ENCODE results near the gene REC114. TPM values are rescaled to one million over a fixed set of nuclear protein-coding genes. Genes with fewer than 3 reads are reported as not detected.

The REC114 gene
- total and polyA plus RNA-seq, 9 of the 15 experiments (the other 6 are each of a cell fraction or from before 2014, with no cell fraction given): 0.07 to 0.24 TPM; not detected in 7

- intact Hi-C loops (cut with micrococcal nuclease) (no loop called here), in situ Hi-C loops (cut with MboI) (no loop called here)
- no peak overlapping the region for H3K9ac ChIP-seq (ENCODE audit: insufficient read depth in 1 of 2, low read depth in 2 of 2, low read length in 2 of 2)
- no peaks in the 10 kb centered on the region for H3K9me3 ChIP-seq (replicated peaks; ENCODE audit: control insufficient read depth, insufficient read depth, low read depth, low read length)
- no peaks in the 10 kb centered on the region for H3K4me1 ChIP-seq (replicated peaks in 1 of 2; ENCODE audit: control insufficient read depth in 2 of 2, insufficient read depth in 2 of 2, low read length in 2 of 2)
- H3K9me1 ChIP-seq (ENCODE audit: control insufficient read depth, insufficient read depth, low read length): no peaks in the 10 kb centered on the region
- no peak for DNase-seq (ENCODE audit: extremely low read depth in 1 of 4, low spot score in 3 of 4)
- ChIA-PET POLR2A (interaction anchor here (0.5 to 0.7 kb wide), 4 partner anchors 107 to 420 kb away, joined by 3 read pairs; no protein-coding TSS in a partner anchor), CTCF (ENCODE audit: low intra/inter-chr PET ratio) (no interaction called here)
- no peaks in the 10 kb centered on the region for H3K36me3 ChIP-seq (ENCODE audit: control insufficient read depth, insufficient read depth, low read length)
- H3K79me2 ChIP-seq (ENCODE audit: control insufficient read depth, insufficient read depth, low read length): no peaks in the 10 kb centered on the region
- no peak overlapping the region for H3K4me3 ChIP-seq
- H3K4me2 ChIP-seq (ENCODE audit: insufficient read depth, low read length): no peak overlapping the region
- H3K27ac ChIP-seq (ENCODE audit: extremely low read depth, low read depth, low read length): no peak overlapping the region
- no peak for ATAC-seq
- no peak overlapping the region for H2AFZ ChIP-seq (ENCODE audit: low read depth, low read length)
- no TSS peak for BruUV-seq (replicated peaks)
- H4K20me1 ChIP-seq (replicated peaks; ENCODE audit: control insufficient read depth, insufficient read depth, low read length): 0 out of 2 replicates have a peak, but pooled peaks cover 3% of the 10 kb centered on the region
- peaks cover 0 to 9% of the 10 kb centered on the region in 2 experiments; a peak in 4 of 5 replicates for H3K27me3 ChIP-seq (ENCODE audit: control insufficient read depth in 2 of 2, insufficient read depth in 2 of 2, low read length in 2 of 2)
- TF ChIP-seq STAT6 (CRISPR knock-in tag; IDR thresholded peaks at IDR 0.05): no peak
- no peak for TF ChIP-seq ZBTB33 (CRISPR knock-in tag; IDR thresholded peaks at IDR 0.05)
- no peak for TF ChIP-seq CCAR2 (IDR thresholded peaks at IDR 0.05; ENCODE audit: low read depth, low read length)
- TF ChIP-seq RUNX1 (IDR thresholded peaks at IDR 0.05; ENCODE audit: low read depth): no peak
- no peak for TF ChIP-seq SUPT5H (IDR thresholded peaks at IDR 0.05)
- TF ChIP-seq ZNF24 (IDR thresholded peaks at IDR 0.05): no peak
- no peak for TF ChIP-seq HCFC1 (IDR thresholded peaks at IDR 0.05; ENCODE audit: low read depth, low read length)
- no peak for TF ChIP-seq TEAD4 (IDR thresholded peaks at IDR 0.05; ENCODE audit: low read length)
- no peak for TF ChIP-seq TEAD4 (CRISPR knock-in tag; IDR thresholded peaks at IDR 0.05; ENCODE audit: borderline replicate concordance)
- TF ChIP-seq RFX1 (IDR thresholded peaks at IDR 0.05): no peak
- no peak for TF ChIP-seq ERF (CRISPR knock-in tag; IDR thresholded peaks at IDR 0.05)
- no peak for TF ChIP-seq NR4A1 (CRISPR knock-in tag; IDR thresholded peaks at IDR 0.05)
- no peak for TF ChIP-seq NR4A1 (tag; IDR thresholded peaks at IDR 0.05)
- TF ChIP-seq TEAD1 (CRISPR knock-in tag; IDR thresholded peaks at IDR 0.05): no peak
- TF ChIP-seq SMARCB1 (IDR thresholded peaks at IDR 0.05; ENCODE audit: insufficient read length, low read depth): no peak
- FAIRE-seq: no peak
- WGBS (ENCODE audit: insufficient coverage, low coverage, missing lambda C conversion rate): 0% methylated on average over 2 of the region's 2 CpGs
Observed at GRCh38 chr15:73425510-73425909, 17.5 kb upstream of the REC114 start.

All from K562 (cell line).